PFSK-1 (cell line): ENCODE results near the gene UCK2.

Experiments
- FOXP2 ChIP-seq: optimal IDR thresholded peaks from 2 replicates; pipeline ENCODE3; 2011; ENCODE audit warnings: borderline replicate concordance, control low read depth, inconsistent platforms; ENCODE audit not compliant: insufficient read depth; ENCODE audit errors: extremely low read length, extremely low read depth
- POLR2AphosphoS5 ChIP-seq: IDR thresholded peaks from 2 replicates; pipeline ENCODE4 v1.6.1; 2012; ENCODE audit warnings: low read depth, mild to moderate bottlenecking, control low read depth, low read length, moderate library complexity
- REST ChIP-seq, 2 experiments: IDR thresholded peaks; 2 replicates each; pipeline versions ENCODE4 v1.6.1 to v1.8.0; 2011 to 2012; ENCODE audit warnings: low read depth in 2 of 2, low read length in 2 of 2, control low read depth in 1 of 2, inconsistent platforms in 1 of 2, mild to moderate bottlenecking in 1 of 2, moderate library complexity in 1 of 2; ENCODE audit not compliant: insufficient read depth in 1 of 2
- SIN3A ChIP-seq: IDR thresholded peaks from 2 replicates; pipeline ENCODE4 v1.6.1; 2012; ENCODE audit warnings: mild to moderate bottlenecking, low read length, moderate library complexity, borderline replicate concordance; ENCODE audit not compliant: insufficient read depth
- TAF1 ChIP-seq: IDR thresholded peaks from 2 replicates; pipeline ENCODE4 v1.6.1; 2012; ENCODE audit warnings: low read length, control low read depth, borderline replicate concordance; ENCODE audit not compliant: insufficient read depth

Gene UCK2

GRCh38 chr1:165871311-165872067, 44.1 kb downstream of the UCK2 start:
- TF ChIP-seq REST (IDR thresholded peaks at IDR 0.05; ENCODE audit: insufficient read depth in 1 of 2, low read depth in 2 of 2, low read length in 2 of 2) (no peak), SIN3A (no peak), TAF1 (no peak), FOXP2 (no peak), POLR2AphosphoS5 (no peak)

GRCh38 chr1:165873481-165873880, 46.1 kb downstream of the UCK2 start:
- no peak for TF ChIP-seq REST (IDR thresholded peaks at IDR 0.05; ENCODE audit: insufficient read depth in 1 of 2, low read depth in 2 of 2, low read length in 2 of 2)
- TF ChIP-seq FOXP2: no peak
- no peak for TF ChIP-seq SIN3A
- no peak for TF ChIP-seq POLR2AphosphoS5
- TF ChIP-seq TAF1: no peak

GRCh38 chr1:165874643-165875042, 47.2 kb downstream of the UCK2 start:
- TF ChIP-seq TAF1 (no peak), REST (IDR thresholded peaks at IDR 0.05; ENCODE audit: insufficient read depth in 1 of 2, low read depth in 2 of 2, low read length in 2 of 2) (no peak), SIN3A (no peak), FOXP2 (no peak), POLR2AphosphoS5 (no peak)

GRCh38 chr1:165875171-165875570, 47.8 kb downstream of the UCK2 start:
- TF ChIP-seq POLR2AphosphoS5 (no peak), FOXP2 (no peak), SIN3A (no peak), REST (IDR thresholded peaks at IDR 0.05; ENCODE audit: insufficient read depth in 1 of 2, low read depth in 2 of 2, low read length in 2 of 2) (no peak), TAF1 (no peak)

GRCh38 chr1:165875604-165876003, 48.2 kb downstream of the UCK2 start:
- TF ChIP-seq FOXP2: no peak
- no peak for TF ChIP-seq SIN3A
- no peak for TF ChIP-seq TAF1
- no peak for TF ChIP-seq REST (IDR thresholded peaks at IDR 0.05; ENCODE audit: insufficient read depth in 1 of 2, low read depth in 2 of 2, low read length in 2 of 2)
- no peak for TF ChIP-seq POLR2AphosphoS5
